Naive thymus-derived CD4-positive, alpha-beta T cell (primary cell): ENCODE data around the gene UXS1. TPM values are rescaled to one million over a fixed set of nuclear protein-coding genes. Genes with fewer than 3 reads are reported as not detected.

Experiments used
- ATAC-seq: fragments of 150-1000 bp; cut with Tn5 transposase; 2 replicates; pipeline ENCODE4 v1.10.0; 2021; ENCODE audit warnings: mild to moderate bottlenecking, moderate library complexity
- CTCF ChIA-PET: fragments of 350-600 bp; sonication (Branson Sonifier 250); formaldehyde crosslinking; loops from one replicate; lab custom pipeline; 2021; ENCODE audit warnings: antibody characterized with exemption; lab: Charles Lee
- POLR2A ChIA-PET: fragments of 350-600 bp; sonication (Branson Sonifier 250); formaldehyde crosslinking; loops from one replicate; lab custom pipeline; 2021; ENCODE audit warnings: antibody characterized with exemption, inconsistent platforms; lab: Charles Lee
- DNase-seq, 9 donors: peaks; one replicate each; pipeline versions ENCODE4 v3.0.0 to v3.0.0-alpha.2; 2020 to 2022; ENCODE audit warnings: mixed read lengths in 1 of 9
- H3K27ac ChIP-seq: one replicate; pipeline ENCODE4 v1.7.0; 2013; ENCODE audit warnings: mild to moderate bottlenecking, low read depth, low read length, moderate library complexity
- H3K27me3 ChIP-seq, 2 donors: one replicate each; pipeline ENCODE4 v1.7.0; 2013; ENCODE audit warnings: low read length in 2 of 2, mild to moderate bottlenecking in 2 of 2, moderate library complexity in 2 of 2; ENCODE audit not compliant: control insufficient read depth in 2 of 2, insufficient read depth in 2 of 2
- H3K36me3 ChIP-seq, 3 experiments: 1 replicate in 2 of 3; 2 replicates in 1 of 3; pipeline ENCODE4 v1.7.0; 2013; ENCODE audit warnings: low read length in 3 of 3, mild to moderate bottlenecking in 3 of 3, moderate library complexity in 1 of 3; ENCODE audit not compliant: insufficient read depth in 3 of 3, control insufficient read depth in 2 of 3
- H3K4me1 ChIP-seq, 2 donors: one replicate each; pipeline ENCODE4 v1.7.0; 2013; ENCODE audit warnings: low read length in 2 of 2, mild to moderate bottlenecking in 2 of 2, moderate library complexity in 1 of 2; ENCODE audit not compliant: control insufficient read depth in 2 of 2, insufficient read depth in 2 of 2
- H3K4me3 ChIP-seq: 2 replicates; pipeline ENCODE4 v1.7.0; 2013; ENCODE audit warnings: mild to moderate bottlenecking, low read length
- H3K9me3 ChIP-seq, 3 experiments: 1 replicate in 2 of 3; 2 replicates in 1 of 3; pipeline ENCODE4 v1.7.0; 2013; ENCODE audit warnings: low read length in 3 of 3; ENCODE audit not compliant: control insufficient read depth in 2 of 3
- H3K27ac Mint-ChIP-seq, 9 donors: one replicate each; pipeline ENCODE4 v1.8.0; 2020 to 2022; ENCODE audit warnings: mixed read lengths in 9 of 9, mild to moderate bottlenecking in 8 of 9, moderate library complexity in 5 of 9, inconsistent platforms in 2 of 9
- H3K27me3 Mint-ChIP-seq, 5 donors: one replicate each; pipeline ENCODE4 v1.8.0; 2021 to 2022; ENCODE audit warnings: mixed read lengths in 5 of 5, mild to moderate bottlenecking in 1 of 5
- H3K36me3 Mint-ChIP-seq, 5 donors: one replicate each; pipeline ENCODE4 v1.8.0; 2020 to 2022; ENCODE audit warnings: mixed read lengths in 5 of 5, mild to moderate bottlenecking in 3 of 5, inconsistent platforms in 1 of 5
- H3K4me1 Mint-ChIP-seq, 7 donors: one replicate each; pipeline ENCODE4 v1.8.0; 2020 to 2022; ENCODE audit warnings: mixed read lengths in 7 of 7, mild to moderate bottlenecking in 3 of 7, inconsistent platforms in 1 of 7
- H3K4me3 Mint-ChIP-seq, 10 donors: one replicate each; pipeline ENCODE4 v1.8.0; 2020 to 2022; ENCODE audit warnings: mild to moderate bottlenecking in 10 of 10, mixed read lengths in 10 of 10, moderate library complexity in 6 of 10, inconsistent platforms in 2 of 10
- H3K9me3 Mint-ChIP-seq, 11 donors: one replicate each; pipeline ENCODE4 v1.8.0; 2020 to 2022; ENCODE audit warnings: mixed read lengths in 11 of 11, mild to moderate bottlenecking in 4 of 11, inconsistent platforms in 1 of 11, moderate library complexity in 1 of 11
- intact Hi-C, 2 donors: fragments of 100-400 bp; cut with micrococcal nuclease; formaldehyde crosslinking; loops; one replicate each; pipeline ENCODE4 v1.15.1; 2023
- polyA plus RNA-seq, 2 donors: library from polyadenylated mRNA; unstranded; fragments of 300-500 nt; fragmentation: Illumina TruSeq; gene quantifications; one replicate each; pipeline ENCODE4 v1.2.3, GENCODE V29; 2021
- total RNA-seq, 6 experiments: library from RNA in 5 of 6; stranded (reverse) in 5 of 6; gene quantifications; 1 replicate in 5 of 6; 2 replicates in 1 of 6; pipeline ENCODE4 v1.2.3 and lab custom pipeline; 2021 to 2026

UXS1 gene
- total and polyA plus RNA-seq, 7 experiments from 2014 or later = 52.3 to 185 (median 93.3) TPM

DNA sequence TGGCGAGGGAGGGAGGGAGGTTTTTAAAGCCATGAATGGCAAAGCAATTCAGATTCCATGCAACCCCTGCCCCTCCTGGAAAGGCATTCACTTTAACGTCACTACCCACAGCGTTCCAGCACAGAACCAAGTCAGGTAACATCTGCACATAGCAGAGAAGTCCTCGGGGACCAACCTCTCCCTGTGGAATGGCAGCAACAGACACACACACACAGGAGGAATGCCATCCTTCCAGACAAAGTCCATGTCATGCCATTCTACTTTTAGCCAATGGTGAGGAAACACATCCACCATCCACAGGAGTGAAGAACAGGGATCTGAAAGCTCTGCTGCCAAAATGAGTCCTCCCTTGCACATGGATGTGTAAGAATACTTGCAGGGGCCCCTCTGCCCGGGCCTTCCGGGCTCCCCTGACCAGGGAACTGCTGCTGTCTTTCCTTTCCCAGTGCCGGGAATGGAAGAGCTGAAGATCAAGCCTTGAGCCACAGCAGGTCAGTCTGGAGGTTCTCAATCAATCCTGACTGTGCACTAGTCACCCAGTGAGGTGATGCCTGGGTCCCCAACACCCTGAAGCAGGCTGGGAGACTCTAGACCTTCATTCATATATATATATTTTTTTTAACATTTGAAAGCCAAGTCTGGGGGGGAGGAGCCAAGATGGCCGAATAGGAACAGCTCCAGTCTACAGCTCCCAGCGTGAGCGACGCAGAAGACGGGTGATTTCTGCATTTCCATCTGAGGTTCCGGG is 63.7 kb downstream of the UXS1 start:
- Histone ChIP-seq H3K27ac (no peak overlapping the region), H3K27me3 (no peaks in the 10 kb centered on the region), H3K4me1 (no peaks in the 10 kb centered on the region), H3K9me3 (no peaks in the 10 kb centered on the region), H3K36me3 (peaks cover 5 to 40% (median 16%) of the 10 kb centered on the region in 3 experiments), H3K4me3 (no peak overlapping the region)
- POLR2A ChIA-PET = interaction anchor here (0.8 kb wide), 1 partner anchor 31 kb away, joined by 3 read pairs; no protein-coding TSS in a partner anchor
- peaks cover 2 to 34% (median 23%) of the 10 kb centered on the region in 7 donors for H3K4me1 Mint-ChIP-seq
- DNase-seq (peak in 1 of 9 donors; percentile 10), ATAC-seq (no peak)
- H3K27ac Mint-ChIP-seq = peak overlapping the region in 4 of 9 donors; percentile 24 to 67 (median 48)
- H3K4me3 Mint-ChIP-seq = peak overlapping the region in 5 of 10 donors; percentile 11 to 54 (median 38)
- CTCF ChIA-PET = no interaction called here
- intact Hi-C loops = no loop called here
- no peaks in the 10 kb centered on the region for H3K27me3 Mint-ChIP-seq
- H3K36me3 Mint-ChIP-seq = peaks cover 8 to 35% (median 25%) of the 10 kb centered on the region in 5 donors
- no peaks in the 10 kb centered on the region for H3K9me3 Mint-ChIP-seq

DNA sequence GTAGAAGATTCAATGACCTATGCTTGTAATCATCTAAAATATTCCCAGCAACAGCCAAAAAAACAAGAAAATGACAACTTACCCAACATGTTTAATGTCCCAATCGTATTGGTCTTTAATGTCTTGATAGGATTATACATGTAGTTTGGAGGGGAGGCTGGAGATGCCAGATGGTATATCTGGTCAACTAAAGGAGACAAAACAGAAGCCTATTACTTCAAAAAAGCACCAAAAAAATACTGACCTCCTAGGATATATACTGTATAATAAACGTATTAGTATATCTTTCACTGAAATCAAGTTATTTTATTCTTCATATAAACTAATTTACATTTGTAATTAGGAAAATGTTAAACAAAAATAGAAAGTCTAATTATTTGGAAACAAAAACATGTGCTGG is 64.5 kb downstream of the UXS1 start:
- Mint-ChIP-seq H3K27ac (peak overlapping the region in 6 of 9 donors; percentile 3 to 79 (median 44)), H3K4me1 (peaks cover 8 to 34% (median 25%) of the 10 kb centered on the region in 7 donors), H3K27me3 (no peaks in the 10 kb centered on the region), H3K9me3 (no peaks in the 10 kb centered on the region), H3K4me3 (peak overlapping the region in 1 of 10 donors; percentile 18), H3K36me3 (peaks cover 13 to 41% (median 27%) of the 10 kb centered on the region in 5 donors)
- DNase-seq (no peak), ATAC-seq (no peak)
- intact Hi-C loops = loop anchor here in 1 of 2 donors (5.0 kb wide), 1 partner anchor 33 kb away; no protein-coding TSS in a partner anchor
- no peaks in the 10 kb centered on the region for H3K9me3 ChIP-seq
- H3K36me3 ChIP-seq = peaks cover 5 to 48% (median 19%) of the 10 kb centered on the region in 3 experiments
- H3K27me3 ChIP-seq = no peaks in the 10 kb centered on the region
- ChIA-PET POLR2A (interaction anchor here (0.7 kb wide), 1 partner anchor 160 kb away, joined by 4 read pairs; no protein-coding TSS in a partner anchor), CTCF (no interaction called here)
- H3K27ac ChIP-seq = no peak overlapping the region
- H3K4me1 ChIP-seq = no peaks in the 10 kb centered on the region
- H3K4me3 ChIP-seq = no peak overlapping the region

DNA sequence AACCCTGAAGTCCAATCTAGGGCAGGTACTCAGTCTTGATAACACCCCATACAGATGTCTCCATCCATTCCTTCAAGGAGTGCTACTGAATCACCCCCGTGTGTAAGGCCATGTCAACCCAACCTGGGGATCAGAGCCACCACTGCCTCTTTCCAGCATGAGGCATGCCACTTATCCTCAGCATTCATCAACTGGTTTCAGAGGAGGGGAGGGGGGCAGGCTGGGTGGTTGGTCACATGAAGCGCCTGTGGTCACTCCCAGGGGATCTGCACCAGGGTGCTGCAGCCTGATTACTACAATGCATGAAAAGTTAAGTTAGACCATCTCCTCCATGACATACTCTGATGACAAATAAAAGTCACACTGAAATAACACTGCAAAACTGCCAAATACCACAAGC is 65.0 kb downstream of the UXS1 start:
- DNase-seq = no peak
- H3K27me3 ChIP-seq = no peaks in the 10 kb centered on the region
- Mint-ChIP-seq H3K4me1 (peaks cover 8 to 34% (median 25%) of the 10 kb centered on the region in 7 donors), H3K27ac (peak overlapping the region in 6 of 9 donors; percentile 3 to 79 (median 44)), H3K27me3 (no peaks in the 10 kb centered on the region), H3K9me3 (no peaks in the 10 kb centered on the region), H3K4me3 (no peak overlapping the region), H3K36me3 (peaks cover 13 to 44% (median 27%) of the 10 kb centered on the region in 5 donors)
- H3K27ac ChIP-seq = no peak overlapping the region
- no peaks in the 10 kb centered on the region for H3K4me1 ChIP-seq
- POLR2A ChIA-PET = interaction anchor here (0.7 kb wide), 1 partner anchor 160 kb away, joined by 4 read pairs; no protein-coding TSS in a partner anchor
- intact Hi-C loops = loop anchor here in 1 of 2 donors (5.0 kb wide), 1 partner anchor 33 kb away; no protein-coding TSS in a partner anchor
- no peak overlapping the region for H3K4me3 ChIP-seq
- peaks cover 5 to 52% (median 19%) of the 10 kb centered on the region in 3 experiments for H3K36me3 ChIP-seq
- ATAC-seq = no peak
- H3K9me3 ChIP-seq = no peaks in the 10 kb centered on the region
- CTCF ChIA-PET = no interaction called here

DNA sequence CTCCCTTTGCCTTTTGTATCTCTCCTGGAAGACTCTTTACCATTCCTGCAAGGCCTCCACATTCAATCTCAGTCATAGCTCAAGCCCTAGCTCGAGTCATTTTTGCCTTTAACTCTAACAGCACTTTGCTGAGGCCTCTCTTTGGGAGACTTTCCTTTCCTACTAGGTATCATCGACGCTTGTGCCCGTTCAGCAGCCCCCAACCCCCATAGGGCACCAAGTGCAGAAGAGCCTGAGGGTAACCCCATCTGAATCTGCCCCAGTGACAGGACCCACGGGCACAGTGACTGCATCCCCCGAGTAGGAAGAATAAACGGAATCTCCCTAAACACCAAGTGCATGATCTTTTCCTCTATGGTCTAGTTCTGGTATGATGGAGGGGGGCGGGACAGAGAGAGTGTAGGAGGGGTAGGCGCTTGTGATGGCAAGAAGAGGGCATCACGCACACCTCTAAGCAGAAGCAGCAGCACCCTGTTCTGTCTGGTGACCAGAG is 66.3 kb downstream of the UXS1 start:
- Histone ChIP-seq H3K4me3 (no peak overlapping the region), H3K9me3 (no peaks in the 10 kb centered on the region), H3K27ac (no peak overlapping the region), H3K27me3 (no peaks in the 10 kb centered on the region), H3K36me3 (peaks cover 5 to 61% (median 21%) of the 10 kb centered on the region in 3 experiments), H3K4me1 (no peaks in the 10 kb centered on the region)
- peak overlapping the region in 8 of 9 donors; percentile 2 to 81 (median 49) for H3K27ac Mint-ChIP-seq
- ATAC-seq (no peak), DNase-seq (no peak)
- POLR2A ChIA-PET = no interaction called here
- H3K36me3 Mint-ChIP-seq = peaks cover 13 to 53% (median 30%) of the 10 kb centered on the region in 5 donors
- CTCF ChIA-PET = no interaction called here
- H3K27me3 Mint-ChIP-seq = no peaks in the 10 kb centered on the region
- no peaks in the 10 kb centered on the region for H3K9me3 Mint-ChIP-seq
- intact Hi-C loops = loop anchor here in 1 of 2 donors (5.0 kb wide), 1 partner anchor 34 kb away; no protein-coding TSS in a partner anchor
- H3K4me1 Mint-ChIP-seq = peaks cover 8 to 34% (median 25%) of the 10 kb centered on the region in 7 donors
- H3K4me3 Mint-ChIP-seq = no peak overlapping the region

DNA sequence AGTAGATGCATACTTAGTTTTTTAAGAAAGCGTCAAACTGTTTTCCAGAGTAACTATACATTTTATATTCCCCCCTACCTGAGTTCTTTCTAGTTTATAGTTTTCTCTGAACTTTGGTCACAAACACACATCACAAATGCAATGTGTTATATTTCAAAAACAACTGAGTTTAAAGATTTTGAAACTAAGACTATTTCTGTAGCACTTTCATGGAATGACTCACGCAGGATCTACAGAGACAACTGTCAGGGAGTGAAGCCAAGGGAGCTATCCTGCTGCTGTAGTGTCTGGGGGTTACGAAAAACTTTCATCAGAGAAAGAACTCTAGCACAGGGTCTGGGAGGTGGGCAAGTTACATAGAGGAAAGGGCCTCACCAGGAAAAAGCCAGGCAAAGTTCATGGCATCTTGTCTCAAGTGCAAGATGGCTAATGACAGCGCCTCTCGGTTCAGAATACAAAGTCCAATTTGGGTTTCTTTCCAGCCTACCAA is 66.8 kb downstream of the UXS1 start:
- Histone ChIP-seq H3K4me3 (no peak overlapping the region), H3K9me3 (no peaks in the 10 kb centered on the region), H3K4me1 (no peaks in the 10 kb centered on the region), H3K36me3 (peaks cover 5 to 66% (median 23%) of the 10 kb centered on the region in 3 experiments), H3K27me3 (no peaks in the 10 kb centered on the region), H3K27ac (no peak overlapping the region)
- Mint-ChIP-seq H3K4me1 (peaks cover 8 to 34% (median 25%) of the 10 kb centered on the region in 7 donors), H3K27ac (peak overlapping the region in 7 of 9 donors; percentile 25 to 81 (median 39)), H3K4me3 (no peak overlapping the region), H3K36me3 (peaks cover 13 to 55% (median 30%) of the 10 kb centered on the region in 5 donors), H3K9me3 (no peaks in the 10 kb centered on the region), H3K27me3 (no peaks in the 10 kb centered on the region)
- no peak for ATAC-seq
- POLR2A ChIA-PET = no interaction called here
- DNase-seq = no peak
- intact Hi-C loops = loop anchor here in 1 of 2 donors (5.0 kb wide), 1 partner anchor 35 kb away; no protein-coding TSS in a partner anchor
- CTCF ChIA-PET = interaction anchor here (0.7 kb wide), 1 partner anchor 21 kb away, joined by 3 read pairs; no protein-coding TSS in a partner anchor

DNA sequence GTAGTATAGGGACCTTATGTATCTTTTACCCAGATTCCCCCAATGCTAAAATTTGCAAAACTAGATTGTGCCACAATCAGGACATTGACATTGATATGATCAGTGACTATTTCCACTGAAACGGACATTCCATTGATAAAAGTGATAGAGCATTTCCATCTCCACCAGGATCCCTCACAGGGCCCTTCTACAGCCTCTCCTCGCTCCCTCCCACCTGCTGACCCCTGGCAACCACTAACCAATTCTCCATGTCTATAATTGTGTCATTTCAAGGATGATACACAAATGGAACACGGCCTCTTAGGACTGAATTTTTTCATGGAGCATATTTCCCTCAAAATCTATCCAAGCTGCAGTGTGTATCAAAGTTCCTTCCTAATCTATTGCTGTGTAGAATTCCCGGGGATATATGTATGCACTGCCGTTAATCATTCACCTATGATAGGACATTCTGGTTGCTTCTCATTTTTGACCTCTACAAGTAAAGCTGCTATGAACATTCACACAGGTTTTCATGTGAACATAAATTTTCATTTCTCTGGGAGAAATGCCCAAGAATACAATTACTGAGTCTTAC is 67.3 kb downstream of the UXS1 start:
- Histone ChIP-seq H3K4me3 (no peak overlapping the region), H3K27ac (no peak overlapping the region), H3K9me3 (no peaks in the 10 kb centered on the region), H3K4me1 (no peaks in the 10 kb centered on the region), H3K27me3 (no peaks in the 10 kb centered on the region), H3K36me3 (peaks cover 6 to 72% (median 28%) of the 10 kb centered on the region in 3 experiments)
- ChIA-PET POLR2A (no interaction called here), CTCF (interaction anchor here (0.7 kb wide), 1 partner anchor 21 kb away, joined by 3 read pairs; no protein-coding TSS in a partner anchor)
- Mint-ChIP-seq H3K4me1 (peaks cover 8 to 34% (median 25%) of the 10 kb centered on the region in 7 donors), H3K9me3 (no peaks in the 10 kb centered on the region), H3K27me3 (no peaks in the 10 kb centered on the region), H3K36me3 (peaks cover 13 to 55% (median 30%) of the 10 kb centered on the region in 5 donors), H3K27ac (peak overlapping the region in 5 of 9 donors; percentile 3 to 81 (median 68)), H3K4me3 (no peak overlapping the region)
- no peak for ATAC-seq
- DNase-seq = no peak
- intact Hi-C loops = loop anchor here in 1 of 2 donors (5.0 kb wide), 1 partner anchor 36 kb away; no protein-coding TSS in a partner anchor
